HepG2 (cell line): ENCODE data around the gene RSPRY1. TPM values are rescaled to one million over a fixed set of nuclear protein-coding genes. Genes with fewer than 3 reads are reported as not detected.

Source experiments
- CBX5 ChIP-seq: sonication (generic); formaldehyde crosslinking; IDR thresholded peaks from 2 replicates; pipeline ENCODE4 v1.4.0; 2020; ENCODE audit warnings: missing genetic modification reagents, borderline replicate concordance
- FOXC1 ChIP-seq: sonication (generic); formaldehyde crosslinking; IDR thresholded peaks from 2 replicates; pipeline ENCODE4 v1.8.0; 2022; ENCODE audit warnings: mild to moderate bottlenecking, missing genetic modification reagents, borderline replicate concordance
- HNF1B ChIP-seq: sonication (generic); formaldehyde crosslinking; IDR thresholded peaks from 2 replicates; pipeline ENCODE4 v1.5.1; 2020; ENCODE audit warnings: mild to moderate bottlenecking, moderate library complexity, missing genetic modification reagents
- KIAA2018 ChIP-seq: sonication (generic); formaldehyde crosslinking; IDR thresholded peaks from 2 replicates; pipeline ENCODE4 v1.5.0; 2020; ENCODE audit warnings: mild to moderate bottlenecking, missing genetic modification reagents, borderline replicate concordance
- KLF15 ChIP-seq: sonication (generic); formaldehyde crosslinking; IDR thresholded peaks from 2 replicates; pipeline ENCODE4 v1.8.1; 2023; ENCODE audit warnings: borderline replicate concordance, mild to moderate bottlenecking, inconsistent platforms, missing genetic modification reagents, mixed read lengths
- NFKB2 ChIP-seq: sonication (generic); formaldehyde crosslinking; IDR thresholded peaks from 2 replicates; pipeline ENCODE4 v1.4.0; 2020; ENCODE audit warnings: missing genetic modification reagents, borderline replicate concordance
- NR2C2 ChIP-seq: sonication (generic); formaldehyde crosslinking; IDR thresholded peaks from 2 replicates; pipeline ENCODE4 v1.4.0; 2020; ENCODE audit warnings: missing genetic modification reagents, mild to moderate bottlenecking, moderate library complexity, borderline replicate concordance
- REST ChIP-seq, 2 experiments: IDR thresholded peaks; 2 replicates each; pipeline ENCODE4 v1.6.1; 2011 to 2012; ENCODE audit warnings: low read length in 2 of 2, borderline replicate concordance in 1 of 2, low read depth in 1 of 2, mild to moderate bottlenecking in 1 of 2, moderate library complexity in 1 of 2
- ZNF281 ChIP-seq: sonication (generic); formaldehyde crosslinking; IDR thresholded peaks from 2 replicates; pipeline ENCODE4 v1.4.0; 2020; ENCODE audit warnings: missing genetic modification reagents, borderline replicate concordance
- polyA plus RNA-seq, 8 experiments: library from polyadenylated mRNA; depleted of rRNA in 3 of 8; stranded (reverse) in 7 of 8; unstranded in 1 of 8; fragments of >200 nt; fragmentation: Illumina TruSeq in 4 of 8; extraction: Trizol in 4 of 8; gene quantifications; 2 replicates each; pipeline versions ENCODE4 v1.2.1 to v1.2.3, GENCODE V29; 2011 to 2016; ENCODE audit warnings: low read depth in 4 of 8, missing spikeins in 1 of 8, mixed read lengths in 1 of 8; ENCODE audit not compliant: insufficient read depth in 1 of 8
- total RNA-seq, 5 experiments: library from RNA; depleted of rRNA; stranded (reverse); fragments of >200 nt; fragmentation: Illumina TruSeq; extraction: Trizol; gene quantifications; 2 replicates each; pipeline ENCODE4 v1.2.3, GENCODE V29; 2016; ENCODE audit warnings: low read depth in 1 of 5

RSPRY1 gene
- total and polyA plus RNA-seq, 2 of the 13 experiments (the other 11 are each of a cell fraction or from before 2014, with no cell fraction given) = 53.4 to 61.0 TPM

GRCh38 chr16:57279780-57280638, 93.9 kb downstream of the RSPRY1 start (continued):
- TF ChIP-seq HNF1B (CRISPR knock-in tag) (peak; percentile 99), KIAA2018 (CRISPR knock-in tag) (0 out of 2 replicates have a peak, but pooled peaks have one; percentile 52), CBX5 (CRISPR knock-in tag) (peak; percentile 88; the same call in 1 of the 2 replicates), REST (IDR thresholded peaks at IDR 0.05; ENCODE audit: borderline replicate concordance in 1 of 2, low read depth in 1 of 2, low read length in 2 of 2) (peak in 1 of 2 experiments; percentile 78; a peak in 2 of 4 replicates), FOXC1 (CRISPR knock-in tag) (peak; percentile 69; the same call in 1 of the 2 replicates), NFKB2 (CRISPR knock-in tag) (peak; percentile 62; the same call in 1 of the 2 replicates), KLF15 (no peak), ZNF281 (CRISPR knock-in tag) (peak; percentile 98), NR2C2 (CRISPR knock-in tag) (peak; percentile 86)
